NCI-H2227 (cell line): ENCODE data around the gene PGAP2.

ENCODE experiments used
- DNase-seq: peaks from one replicate; lab custom pipeline; 2025; ENCODE audit not compliant: unreplicated experiment; lab: John Stamatoyannopoulos, UW

PGAP2 gene

DNA sequence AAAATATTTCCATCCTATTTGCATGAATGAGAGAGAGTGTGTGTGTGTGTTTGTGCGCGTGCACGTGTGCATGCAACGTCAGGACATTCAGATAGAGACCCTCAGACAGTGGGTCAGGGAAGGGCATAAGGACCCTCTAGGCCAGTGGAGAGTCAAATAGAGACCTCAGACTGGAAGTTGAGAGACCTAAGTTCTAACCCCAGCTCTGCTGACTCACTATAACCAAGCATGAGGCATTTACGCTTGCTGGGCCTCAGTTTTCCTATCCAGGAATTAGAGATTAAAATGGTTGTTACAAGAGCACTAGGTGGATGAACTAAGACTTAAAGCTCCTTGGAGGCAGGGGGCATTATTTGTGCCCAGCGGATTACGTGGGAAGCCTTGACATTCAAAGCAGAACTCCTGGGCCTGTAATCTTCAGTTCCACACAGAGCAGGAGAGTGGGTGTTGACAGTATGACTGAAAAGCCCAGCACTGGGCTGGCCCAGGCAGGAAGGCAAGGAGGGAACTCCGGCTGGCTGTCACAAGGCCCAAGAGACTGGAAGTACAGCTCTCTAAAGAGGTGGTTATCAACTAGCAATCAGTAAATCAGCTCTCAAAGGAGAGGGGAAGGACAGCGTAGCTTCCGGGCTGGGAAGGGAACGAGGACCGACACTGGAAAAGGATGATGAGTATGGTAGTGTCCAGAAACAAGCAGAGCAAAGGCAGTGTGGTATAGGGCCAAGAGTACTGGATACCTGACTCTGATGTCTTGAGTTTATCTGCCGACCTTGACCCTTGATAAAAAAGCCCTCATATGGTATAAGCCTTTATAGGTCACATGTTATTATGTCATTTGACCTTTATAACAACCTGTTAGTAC, 23.2 kb downstream of the PGAP2 start:
- no peak for DNase-seq

- no peak for DNase-seq
Observed at GRCh38 chr11:3832816-3833215, 24.5 kb downstream of the PGAP2 start.

DNA sequence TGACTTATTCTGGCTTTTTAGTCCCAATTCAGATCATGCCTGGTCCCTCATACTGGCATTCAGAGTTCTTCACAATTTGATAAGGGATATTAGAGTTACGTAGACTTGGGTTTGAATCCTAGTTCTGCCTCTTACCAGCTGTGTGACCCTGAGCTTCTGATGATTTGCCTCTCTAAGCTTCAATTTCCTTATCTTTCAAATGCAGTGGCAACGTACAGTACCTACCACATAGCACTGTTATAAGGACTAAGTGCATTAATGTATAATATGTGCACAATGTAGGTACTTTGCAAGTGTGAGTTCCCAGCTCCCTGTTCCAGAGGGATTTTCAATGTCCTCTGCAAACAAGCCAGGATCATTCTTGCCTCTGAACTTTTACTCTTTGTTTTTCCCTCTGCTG, 25.1 kb downstream of the PGAP2 start:
- DNase-seq = no peak

- no peak for DNase-seq
Observed at GRCh38 chr11:3834349-3834663, 25.9 kb downstream of the PGAP2 start.

GRCh38 chr11:3834664-3835461, 26.5 kb downstream of the PGAP2 start:
- no peak for DNase-seq

GRCh38 chr11:3835751-3836150, 27.4 kb downstream of the PGAP2 start:
- DNase-seq = no peak

DNA sequence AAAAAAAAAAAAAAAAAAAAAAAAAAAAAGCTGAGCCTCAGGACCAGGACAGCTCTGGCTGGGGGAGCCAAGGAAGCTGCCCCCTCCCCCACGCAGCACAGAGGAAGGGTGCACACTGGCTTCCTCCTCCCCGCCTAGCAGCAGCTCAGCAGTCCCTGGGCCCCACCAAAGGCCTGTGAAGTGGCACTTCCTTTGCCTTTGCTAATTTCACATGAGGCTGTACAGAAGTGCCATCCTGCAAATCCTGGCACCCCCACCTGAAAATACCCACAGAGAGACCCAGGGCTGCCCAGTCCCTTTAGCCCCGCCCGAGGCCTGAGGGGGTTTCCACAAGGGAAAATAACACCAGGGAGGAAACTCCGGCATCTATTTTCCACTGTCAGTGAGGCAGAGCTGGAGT, 28.5 kb downstream of the PGAP2 start:
- no peak for DNase-seq

DNA sequence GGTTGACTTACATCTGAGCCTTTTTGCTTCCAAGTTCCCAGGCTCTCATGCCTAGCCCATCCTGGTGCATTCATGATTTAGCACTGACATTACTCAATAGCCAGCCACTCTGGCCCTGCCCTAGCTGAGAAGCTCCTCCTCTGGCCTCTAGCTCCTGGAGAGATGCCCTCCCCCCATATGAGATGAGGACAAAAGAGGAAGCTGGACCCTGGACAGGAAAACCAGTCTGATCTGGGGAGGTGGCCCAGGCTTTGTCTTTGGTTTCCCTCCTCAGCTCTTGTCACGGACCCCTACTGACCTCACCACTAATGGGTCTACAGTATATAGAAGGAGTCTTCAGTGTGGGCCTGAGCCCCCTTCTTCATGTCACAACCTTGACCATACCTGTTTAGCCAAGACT, 29.4 kb downstream of the PGAP2 start:
- no peak for DNase-seq

- no peak for DNase-seq
Observed at GRCh38 chr11:3838504-3838903, 30.1 kb downstream of the PGAP2 start.

DNA sequence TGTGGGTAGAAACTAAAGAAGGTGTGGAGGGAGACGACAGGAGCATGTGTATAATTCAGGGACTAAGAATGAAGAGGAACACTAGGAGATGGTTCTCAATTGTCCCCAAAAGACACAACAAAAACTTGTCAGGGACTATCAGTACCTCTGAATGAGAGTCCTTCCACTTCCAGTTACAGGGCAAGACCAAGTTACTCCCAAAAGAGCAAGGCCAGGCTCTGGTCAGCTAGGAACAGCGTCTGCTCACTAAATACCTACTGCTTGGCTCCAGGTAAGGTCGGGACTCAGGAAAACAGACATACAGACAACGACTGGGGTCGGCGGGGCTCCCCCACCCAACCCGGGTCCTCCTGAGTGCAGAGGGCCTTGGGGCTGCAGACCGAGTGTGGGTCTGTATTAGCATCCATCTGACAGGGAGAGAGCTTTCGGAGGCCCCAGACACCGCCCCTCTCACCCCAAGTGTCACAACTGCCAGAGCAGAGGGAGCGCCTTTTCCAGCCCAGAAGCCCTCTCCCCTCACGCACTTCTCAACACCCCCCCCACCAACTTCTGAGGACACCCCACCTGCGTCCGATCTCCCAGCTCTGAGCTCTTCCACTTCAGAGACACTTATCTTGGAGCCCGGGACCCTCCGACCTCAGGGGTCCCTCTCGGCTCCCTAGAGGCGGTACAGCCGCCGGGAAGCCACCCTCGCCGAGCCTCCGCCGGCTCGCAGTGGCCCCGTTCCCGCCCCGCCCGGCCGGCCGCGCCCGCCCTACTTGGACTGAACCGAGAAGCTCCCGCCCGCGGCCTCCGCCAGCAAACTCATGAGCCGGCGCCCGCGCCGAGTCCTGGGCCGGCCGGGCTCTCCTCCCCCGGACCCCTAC, 31.9 kb downstream of the PGAP2 start:
- DNase-seq = no peak

- peak; percentile 82 for DNase-seq
Observed at GRCh38 chr11:3840870-3841425, 32.6 kb downstream of the PGAP2 start, which contains the start of gene RHOG. RHOG (minus strand) TSS chr11:3840959; CDS start chr11:3828138, 12,821 bp downstream.

DNA sequence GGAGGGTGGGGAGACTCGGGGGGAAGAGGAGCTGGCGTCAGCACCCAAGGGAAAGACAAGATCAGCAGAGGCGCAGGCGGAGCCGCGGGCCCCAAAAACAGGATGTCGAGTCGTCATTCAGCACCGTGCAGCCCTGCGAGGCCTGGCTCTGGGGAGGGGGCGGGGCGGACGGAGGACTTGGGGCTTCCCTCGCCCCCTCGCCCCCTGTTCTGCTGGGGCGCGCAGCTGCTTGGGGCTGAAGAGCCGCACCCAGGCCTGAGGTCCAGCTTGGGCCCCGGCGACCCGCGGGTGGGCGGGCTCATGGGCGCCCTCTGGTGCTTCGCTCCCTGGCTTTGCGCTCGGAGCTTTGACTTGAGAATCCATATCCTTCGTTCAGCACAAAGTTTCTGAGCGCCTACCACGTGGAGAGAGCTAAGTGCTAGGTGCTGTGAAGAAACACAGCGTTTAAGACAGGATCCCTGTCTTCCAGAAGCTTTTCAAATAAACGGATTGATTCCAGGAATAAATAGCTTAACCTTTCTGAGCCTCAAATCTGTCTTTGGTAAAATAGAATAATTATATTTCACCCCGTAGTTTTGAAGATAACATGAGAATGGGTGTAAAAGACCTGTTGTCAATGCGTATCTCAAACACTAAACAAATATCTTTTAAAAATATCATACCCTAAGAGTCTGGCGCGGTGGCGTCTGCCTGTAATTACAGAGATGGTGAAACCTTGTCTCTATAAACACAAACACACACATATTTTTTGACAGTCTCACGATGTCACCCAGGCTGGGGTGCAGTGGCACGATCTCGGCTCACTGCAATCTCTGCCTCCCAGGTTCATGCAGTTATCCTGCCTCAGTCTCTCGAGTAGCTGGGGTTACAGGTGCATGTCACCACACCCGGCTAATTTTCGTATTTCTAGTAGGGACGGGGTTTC, 33.3 kb downstream of the PGAP2 start:
- DNase-seq = peak; percentile 90

- DNase-seq = no peak
Observed at GRCh38 chr11:3843326-3843725, 35.0 kb downstream of the PGAP2 start.

DNA sequence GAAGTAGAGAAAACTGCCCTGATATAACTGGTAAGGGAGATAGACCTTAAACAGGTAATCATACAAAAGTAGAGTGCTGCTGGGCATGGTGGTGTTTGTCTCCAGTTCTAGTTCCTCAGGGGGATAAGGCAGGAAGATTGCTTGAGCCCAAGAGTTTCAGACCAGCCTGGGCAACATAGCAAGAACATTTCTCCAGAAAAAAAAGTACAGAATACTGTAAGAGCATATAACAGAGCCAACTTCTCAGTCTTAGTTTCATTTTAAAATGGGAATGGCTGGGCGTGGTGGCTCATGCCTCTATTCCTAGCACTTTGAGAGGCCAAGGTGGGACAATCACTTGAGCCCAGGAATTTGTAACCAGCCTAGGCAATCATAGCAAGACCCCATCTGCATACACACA, 36.9 kb downstream of the PGAP2 start:
- no peak for DNase-seq

DNA sequence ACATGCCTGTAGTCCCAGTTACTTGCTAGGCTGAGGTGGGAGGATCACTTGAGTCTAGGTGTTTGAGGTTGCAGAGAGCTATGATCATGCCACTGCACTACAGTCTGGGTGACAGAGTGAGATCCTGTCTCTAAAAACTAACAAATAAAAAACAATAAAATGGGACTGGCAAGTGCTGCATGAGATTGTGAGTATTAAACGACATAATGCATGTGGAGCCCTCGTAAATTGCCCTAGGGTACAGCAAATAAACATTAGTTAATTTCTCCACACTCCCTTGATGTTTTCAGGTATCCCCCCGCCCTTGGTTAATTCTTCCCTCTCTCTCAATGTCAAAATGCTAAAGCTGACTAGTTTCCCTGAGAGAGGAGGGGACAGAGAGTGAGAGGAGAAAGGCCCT, 37.3 kb downstream of the PGAP2 start:
- no peak for DNase-seq

DNA sequence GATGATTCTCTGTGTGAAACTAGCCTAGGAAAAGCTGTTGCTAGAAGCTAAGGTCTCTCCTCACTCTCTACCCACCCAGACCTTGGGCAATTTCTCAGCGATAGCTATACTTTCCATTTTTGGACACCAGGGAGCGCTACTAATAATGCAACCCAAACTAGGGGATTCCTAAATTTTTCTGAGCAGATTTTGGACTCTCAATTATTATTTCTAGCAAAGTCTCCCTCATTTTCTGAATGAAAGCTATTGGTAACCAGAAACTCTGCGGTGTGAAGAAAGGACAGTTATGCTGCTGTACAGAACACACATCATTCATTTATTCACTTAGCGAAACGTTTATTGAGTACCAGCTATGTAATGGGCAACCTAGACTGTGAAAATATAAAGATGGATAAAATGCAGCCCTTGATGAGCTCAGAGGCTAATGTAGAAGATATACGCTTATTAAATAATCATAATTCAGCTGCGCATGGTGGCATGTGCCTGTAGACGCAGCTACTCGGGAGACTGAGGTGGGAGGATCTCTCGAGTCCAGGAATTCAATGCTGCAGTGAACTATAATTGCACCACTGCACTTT, 41.0 kb downstream of the PGAP2 start:
- peak; percentile 80 for DNase-seq

DNA sequence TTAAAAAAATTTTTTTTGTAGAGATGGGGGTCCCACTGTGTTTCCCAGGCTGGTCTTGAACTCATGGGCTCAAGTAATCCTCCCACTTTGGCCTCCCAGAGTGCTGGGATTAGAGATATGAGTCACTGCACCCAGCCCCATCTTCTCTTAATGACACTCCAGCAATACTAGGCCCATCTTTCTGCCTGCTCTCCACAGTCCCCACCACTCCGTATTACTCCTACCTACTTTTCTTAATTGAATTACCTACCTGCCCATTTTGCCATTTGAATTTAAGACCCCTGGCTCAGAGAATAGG, 45.1 kb downstream of the PGAP2 start:
- DNase-seq = no peak

- no peak for DNase-seq
Observed at GRCh38 chr11:3853899-3854659, 45.7 kb downstream of the PGAP2 start.

- peak; percentile 73 for DNase-seq
Observed at GRCh38 chr11:3854660-3854976, 46.3 kb downstream of the PGAP2 start.
